Adrenal gland (tissue), 12 donors: ENCODE measurements around the gene FILIP1. TPM values are rescaled to one million over a fixed set of nuclear protein-coding genes. Genes with fewer than 3 reads are reported as not detected.

Source experiments
- DNase-seq, 7 donors: peaks; one replicate each; pipeline ENCODE4 v3.0.0-alpha.2; 2019 to 2020
- H3K27ac ChIP-seq, 5 donors: fragments of 200-600 bp; sonication (generic) in 4 of 5; 1 replicate in 3 of 5; 2 replicates in 2 of 5; pipeline versions ENCODE4 v1.5.1 to v1.8.0; 2016 to 2020; ENCODE audit warnings: mild to moderate bottlenecking in 1 of 5
- H3K27me3 ChIP-seq: fragments of 200-600 bp; 2 replicates; pipeline ENCODE4 v1.8.0; 2021
- H3K36me3 ChIP-seq, 2 donors: fragments of 200-600 bp; replicated peaks in 1 of 2; 1 replicate in 1 of 2; 2 replicates in 1 of 2; pipeline versions ENCODE4 v1.5.1 to v1.8.0; 2018 to 2022
- H3K4me1 ChIP-seq, 2 donors: fragments of 200-600 bp; replicated peaks in 1 of 2; 1 replicate in 1 of 2; 2 replicates in 1 of 2; pipeline versions ENCODE4 v1.5.1 to v1.8.0; 2018 to 2021
- H3K4me3 ChIP-seq, 4 donors: fragments of 200-600 bp; sonication (generic) in 3 of 4; one replicate each; pipeline ENCODE4 v1.5.1; 2016 to 2018
- H3K9me3 ChIP-seq, 3 donors: fragments of 200-600 bp; sonication (generic) in 1 of 3; replicated peaks in 1 of 3; 1 replicate in 2 of 3; 2 replicates in 1 of 3; pipeline versions ENCODE4 v1.5.1 to v1.8.0; 2016 to 2021
- CTCF ChIP-seq, 6 experiments: fragments of 450-650 bp in 4 of 6; fragments of 200-600 bp in 2 of 6; sonication (generic) in 1 of 6; IDR thresholded peaks; 1 replicate in 5 of 6; 2 replicates in 1 of 6; pipeline versions ENCODE4 v1.5.1 to v1.8.0; 2016 to 2021; ENCODE audit warnings: antibody characterized with exemption in 6 of 6, mild to moderate bottlenecking in 2 of 6, moderate library complexity in 1 of 6
- POLR2A ChIP-seq, 2 donors: fragments of 450-650 bp; IDR thresholded peaks; one replicate each; pipeline ENCODE4 v1.6.1; 2017; ENCODE audit warnings: antibody characterized with exemption in 2 of 2, mild to moderate bottlenecking in 2 of 2, moderate library complexity in 1 of 2
- WGBS, 4 donors: extraction: QIAGEN DNeasy Blood & Tissue Kit in 2 of 4; methylation state at CpG; one replicate each; pipeline versions ENCODE4 v1.1.5 to v1.1.7; 2013 to 2017; 5-methylcytosine and 5-hydroxymethylcytosine counted together
- intact Hi-C, 2 donors: fragments of 100-400 bp; cut with DNase I; formaldehyde crosslinking; loops; one replicate each; pipeline versions ENCODE4 v1.14.1 to v1.15.0; 2022 to 2023
- polyA plus RNA-seq, 3 donors: library from polyadenylated mRNA; stranded (reverse); fragments of 200-250 nt in 2 of 3; fragments of 350-450 nt in 1 of 3; fragmentation: Illumina TruSeq in 1 of 3; extraction: RNeasy Lipid Tissue Mini Kit (QIAGEN cat#74804) in 1 of 3; gene quantifications; one replicate each; pipeline ENCODE4 v1.2.3, GENCODE V29; 2013 to 2014
- total RNA-seq, 9 donors: library from RNA; depleted of rRNA in 4 of 9; stranded (reverse); fragments of >200 nt in 4 of 9; fragments of 120-200 nt in 1 of 9; fragmentation: NEBNext Ultra II Directional in 1 of 9; extraction: Animal tissue kit (Norgen Biotek cat#: 25700) in 1 of 9; gene quantifications; one replicate each; pipeline versions ENCODE4 v1.1.0 to v1.2.4, GENCODE V29; 2013 to 2023
- donor health status: healthy with polysubstance abuse.
- donor health status: Bipolar disorder and iron deficiency.
- donor health status: DM: yes; HTN: yes; CAD: no.
- donor health status: DM: no; HTN: no; CAD: no.
- donor health status: DM: no; HTN: no; CAD: no.
- donor health status: DM: yes; HTN: yes; CAD: no.

The FILIP1 gene
- total and polyA plus RNA-seq, 12 donors = 0.94 to 8.0 (median 2.3) TPM

GRCh38 chr6:75262716-75263400 is 230.7 kb downstream of the FILIP1 start:
- Histone ChIP-seq H3K27ac (no peak overlapping the region), H3K36me3 (peaks cover 0 to 11% of the 10 kb centered on the region in 2 donors), H3K9me3 (no peaks in the 10 kb centered on the region), H3K4me1 (peaks cover 0 to 21% of the 10 kb centered on the region in 2 donors), H3K27me3 (no peaks in the 10 kb centered on the region), H3K4me3 (no peak overlapping the region)
- WGBS, 4 donors = 81 to 84% (median 82%) methylated on average over 4 of the region's 4 CpGs
- no peak for DNase-seq
- intact Hi-C loops = no loop called here
- TF ChIP-seq CTCF (IDR thresholded peaks at IDR 0.05) (no peak), POLR2A (IDR thresholded peaks at IDR 0.05) (no peak)

GRCh38 chr6:75261299-75261698 is 232.3 kb downstream of the FILIP1 start:
- intact Hi-C loops = no loop called here

GRCh38 chr6:75257343-75258087 is 236.1 kb downstream of the FILIP1 start:
- 96 to 100% (median 99%) methylated on average over 1 of the region's 1 CpG for WGBS, 4 donors
- Histone ChIP-seq H3K36me3 (peaks cover 0 to 15% of the 10 kb centered on the region in 2 donors), H3K9me3 (no peaks in the 10 kb centered on the region), H3K4me3 (no peak overlapping the region), H3K27ac (no peak overlapping the region), H3K27me3 (no peaks in the 10 kb centered on the region), H3K4me1 (no peaks in the 10 kb centered on the region)
- intact Hi-C loops = no loop called here
- no peak for DNase-seq
- TF ChIP-seq POLR2A (IDR thresholded peaks at IDR 0.05) (no peak), CTCF (IDR thresholded peaks at IDR 0.05) (no peak)

More at GRCh38 chr6:75261299-75261698, 232.3 kb downstream of the FILIP1 start:
- H3K4me1 ChIP-seq = peaks cover 0 to 11% of the 10 kb centered on the region in 2 donors
- H3K27me3 ChIP-seq = no peaks in the 10 kb centered on the region
- no peak overlapping the region for H3K4me3 ChIP-seq
- H3K27ac ChIP-seq = no peak overlapping the region
- H3K9me3 ChIP-seq = no peaks in the 10 kb centered on the region
- WGBS, 4 donors = 86 to 100% (median 99%) methylated on average over 1 of the region's 1 CpG
- peaks cover 0 to 11% of the 10 kb centered on the region in 2 donors for H3K36me3 ChIP-seq
- no peak for DNase-seq
- no peak for TF ChIP-seq POLR2A (IDR thresholded peaks at IDR 0.05)

- Histone ChIP-seq H3K27ac (no peak overlapping the region), H3K4me3 (no peak overlapping the region), H3K27me3 (no peaks in the 10 kb centered on the region), H3K4me1 (no peaks in the 10 kb centered on the region), H3K36me3 (no peaks in the 10 kb centered on the region), H3K9me3 (no peaks in the 10 kb centered on the region)
- DNase-seq = no peak
- intact Hi-C loops = no loop called here
- 69 to 93% (median 83%) methylated on average over 2 of the region's 2 CpGs for WGBS, 4 donors
- TF ChIP-seq CTCF (IDR thresholded peaks at IDR 0.05) (no peak), POLR2A (IDR thresholded peaks at IDR 0.05) (no peak)
Observed at GRCh38 chr6:75250552-75250951, 243.0 kb downstream of the FILIP1 start.
